HCT116 (cell line): ENCODE data around the gene COG8. TPM values are rescaled to one million over a fixed set of nuclear protein-coding genes. Genes with fewer than 3 reads are reported as not detected.

Source experiments
- ATAC-seq: fragments of 200-7000 bp; cut with Tn5 transposase; 2 replicates; pipeline ENCODE4 v1.9.1; 2020; ENCODE audit warnings: mild to moderate bottlenecking, moderate library complexity
- BruUV-seq: library from RNA; stranded (reverse); fragments of 400-500 nt; replicated peaks from 2 replicates; lab custom pipeline; 2021; lab: Mats Ljungman, UMichigan
- CTCF ChIA-PET: fragments of 300-600 bp; sonication (Branson Sonifier 250); formaldehyde crosslinking; loops from one replicate; lab custom pipeline; 2021; ENCODE audit warnings: antibody characterized with exemption; lab: Charles Lee
- POLR2A ChIA-PET: fragments of 300-600, 350-600 bp; sonication (Branson Sonifier 250); formaldehyde crosslinking; loops from one replicate; lab custom pipeline; 2021; ENCODE audit warnings: antibody characterized with exemption; lab: Charles Lee
- RAD21 ChIA-PET, 2 experiments: fragments of 300-600 bp; sonication (Branson Sonifier 250); formaldehyde crosslinking; loops; one replicate each; lab custom pipeline; 2023; ENCODE audit warnings: low total read pairs in 2 of 2; ENCODE audit not compliant: uncharacterized antibody in 2 of 2, unreplicated experiment in 2 of 2, low non-redundant PET in 1 of 2; lab: Charles Lee
- DNase-seq: peaks from one replicate; pipeline ENCODE4 v3.0.0-alpha.2; 2010; ENCODE audit warnings: low read depth, low spot score
- H2AFZ ChIP-seq: fragments of 200-600 bp; shearing (Covaris generic), sonication (generic); 2 replicates; pipeline ENCODE4 v1.6.1; 2017; ENCODE audit warnings: low read depth, mixed run types, mixed read lengths, antibody characterized with exemption, low read length; ENCODE audit not compliant: poor library complexity, severe bottlenecking
- H3K27ac ChIP-seq: 2 replicates; pipeline ENCODE4 v1.5.1; 2012; ENCODE audit warnings: low read depth, low read length
- H3K27me3 ChIP-seq: fragments of 200-600 bp; sonication (generic); 2 replicates; pipeline ENCODE4 v1.6.1; 2016; ENCODE audit warnings: mixed run types, low read length, mixed read lengths; ENCODE audit not compliant: insufficient read depth
- H3K36me3 ChIP-seq, 2 experiments: fragments of 200-500 bp in 1 of 2; fragments of 200-600 bp in 1 of 2; sonication (Bioruptor generic) in 1 of 2; sonication (generic) in 1 of 2; 2 replicates each; pipeline versions ENCODE4 v1.5.1 to v1.6.1; 2014 to 2016; ENCODE audit warnings: low read length in 2 of 2, inconsistent platforms in 1 of 2, mixed read lengths in 1 of 2, mixed run types in 1 of 2; ENCODE audit not compliant: insufficient read depth in 2 of 2, control insufficient read depth in 1 of 2
- H3K4me1 ChIP-seq, 2 experiments: fragments of 200-600 bp in 1 of 2; sonication (generic) in 1 of 2; 2 replicates each; pipeline versions ENCODE4 v1.5.1 to v1.6.1; 2012 to 2017; ENCODE audit warnings: low read length in 2 of 2, inconsistent platforms in 1 of 2, mild to moderate bottlenecking in 1 of 2, mixed read lengths in 1 of 2, mixed run types in 1 of 2, moderate library complexity in 1 of 2; ENCODE audit not compliant: insufficient read depth in 2 of 2, control insufficient read depth in 1 of 2
- H3K4me2 ChIP-seq: fragments of 200-600 bp; sonication (generic); 2 replicates; pipeline ENCODE4 v1.6.1; 2017; ENCODE audit warnings: mixed run types, low read length, mixed read lengths
- H3K4me3 ChIP-seq, 2 experiments: fragments of 200-600 bp in 1 of 2; sonication (generic) in 1 of 2; replicated peaks in 1 of 2; 2 replicates each; pipeline ENCODE4 v1.5.1; 2011 to 2016; ENCODE audit warnings: low read length in 2 of 2, control low read depth in 1 of 2, low read depth in 1 of 2, mild to moderate bottlenecking in 1 of 2, mixed read lengths in 1 of 2, mixed run types in 1 of 2
- H3K79me2 ChIP-seq: fragments of 200-600 bp; sonication (generic); 2 replicates; pipeline ENCODE4 v1.6.1; 2017; ENCODE audit warnings: mild to moderate bottlenecking, mixed run types, low read length, moderate library complexity, mixed read lengths; ENCODE audit not compliant: insufficient read depth
- H3K9ac ChIP-seq: fragments of 200-600 bp; sonication (generic); 2 replicates; pipeline ENCODE4 v1.6.1; 2016; ENCODE audit warnings: low read length, mixed read lengths
- H3K9me2 ChIP-seq: fragments of 200-600 bp; sonication (generic), shearing (Covaris generic); 2 replicates; pipeline ENCODE4 v1.6.1; 2017; ENCODE audit warnings: mixed run types, mild to moderate bottlenecking, moderate library complexity; ENCODE audit not compliant: insufficient read depth
- H3K9me3 ChIP-seq, 2 experiments: fragments of 200-500 bp in 1 of 2; fragments of 200-600 bp in 1 of 2; sonication (Bioruptor generic) in 1 of 2; sonication (generic) in 1 of 2; 2 replicates each; pipeline ENCODE4 v1.6.1; 2014 to 2017; ENCODE audit warnings: low read length in 2 of 2, mixed read lengths in 2 of 2, inconsistent platforms in 1 of 2, low read depth in 1 of 2, mild to moderate bottlenecking in 1 of 2, mixed run types in 1 of 2, moderate library complexity in 1 of 2; ENCODE audit not compliant: control insufficient read depth in 1 of 2, insufficient read depth in 1 of 2
- H4K20me1 ChIP-seq: fragments of 200-600 bp; sonication (generic), shearing (Covaris generic); 2 replicates; pipeline ENCODE4 v1.6.1; 2017; ENCODE audit warnings: mixed run types, mild to moderate bottlenecking, moderate library complexity; ENCODE audit not compliant: insufficient read depth
- ATF3 ChIP-seq: IDR thresholded peaks from 2 replicates; pipeline ENCODE4 v1.6.1; 2012
- CBX3 ChIP-seq: IDR thresholded peaks from 2 replicates; pipeline ENCODE4 v1.6.1; 2012; ENCODE audit warnings: low read depth
- CEBPB ChIP-seq: IDR thresholded peaks from 2 replicates; pipeline ENCODE4 v1.6.1; 2012; ENCODE audit warnings: low read depth
- EGR1 ChIP-seq: IDR thresholded peaks from 2 replicates; pipeline ENCODE4 v1.6.1; 2012; ENCODE audit warnings: low read depth
- ELF1 ChIP-seq: IDR thresholded peaks from 2 replicates; pipeline ENCODE4 v1.6.1; 2012; ENCODE audit warnings: low read depth, borderline replicate concordance
- EZH2phosphoT487 ChIP-seq: fragments of 200-600 bp; IDR thresholded peaks from 2 replicates; pipeline ENCODE4 v1.6.1; 2018; ENCODE audit warnings: antibody characterized with exemption, borderline replicate concordance
- FOSL1 ChIP-seq: IDR thresholded peaks from 2 replicates; pipeline ENCODE4 v1.6.1; 2012; ENCODE audit warnings: low read depth
- JUND ChIP-seq: IDR thresholded peaks from 2 replicates; pipeline ENCODE4 v1.6.1; 2012
- POLR2A ChIP-seq: IDR thresholded peaks from 2 replicates; pipeline ENCODE4 v1.7.0; 2011; ENCODE audit warnings: borderline replicate concordance; ENCODE audit not compliant: insufficient read depth, insufficient read length; ENCODE audit errors: extremely low read depth
- SP1 ChIP-seq: IDR thresholded peaks from 2 replicates; pipeline ENCODE4 v1.6.1; 2012; ENCODE audit warnings: low read depth
- SRF ChIP-seq: IDR thresholded peaks from 2 replicates; pipeline ENCODE4 v1.6.1; 2012; ENCODE audit warnings: low read depth
- TCF7L2 ChIP-seq: IDR thresholded peaks from 2 replicates; pipeline ENCODE4 v1.7.0; 2011; ENCODE audit warnings: borderline replicate concordance, inconsistent platforms; ENCODE audit not compliant: insufficient read depth, insufficient read length; ENCODE audit errors: extremely low read depth
- YY1 ChIP-seq: IDR thresholded peaks from 2 replicates; pipeline ENCODE4 v1.6.1; 2011; ENCODE audit warnings: low read length, low read depth, moderate library complexity, mild to moderate bottlenecking; ENCODE audit not compliant: insufficient replicate concordance; ENCODE audit errors: extremely low read depth
- ZBTB33 ChIP-seq: IDR thresholded peaks from 2 replicates; pipeline ENCODE4 v1.6.1; 2011; ENCODE audit warnings: mild to moderate bottlenecking, low read length, moderate library complexity; ENCODE audit not compliant: insufficient replicate concordance; ENCODE audit errors: extremely low read depth
- ZFX ChIP-seq: fragments of 450-650 bp; IDR thresholded peaks from 2 replicates; pipeline ENCODE4 v1.6.1; 2017
- intact Hi-C: fragments of 100-400 bp; cut with micrococcal nuclease; formaldehyde crosslinking; loops from 2 replicates; pipeline ENCODE4 v1.10.0; 2022
- total RNA-seq: library from RNA; stranded (reverse); gene quantifications from one replicate; pipeline ENCODE4 v1.2.1, GENCODE V29; 2021; ENCODE audit not compliant: unreplicated experiment
- TF ChIP-seq, protein P1 (sequence below): IDR thresholded peaks from 2 replicates; pipeline ENCODE4 v1.6.1; 2012

Gene COG8
- total RNA-seq, 1 experiment from 2014 or later = 50.3 TPM

GRCh38 chr16:69371564-69371963 is 32.2 kb upstream of the COG8 start:
- Histone ChIP-seq H3K4me2 (no peak overlapping the region), H3K27ac (no peak overlapping the region), H3K79me2 (peaks cover 60% of the 10 kb centered on the region), H4K20me1 (peaks cover 9% of the 10 kb centered on the region; the same call in 1 of the 2 replicates), H3K9me3 (no peaks in the 10 kb centered on the region), H3K9ac (no peak overlapping the region), H3K4me3 (no peak overlapping the region), H2AFZ (no peak overlapping the region), H3K4me1 (no peaks in the 10 kb centered on the region), H3K9me2 (no peaks in the 10 kb centered on the region), H3K27me3 (no peaks in the 10 kb centered on the region), H3K36me3 (peaks cover 62 to 74% of the 10 kb centered on the region in 2 experiments)
- CTCF ChIA-PET = no interaction called here
- intact Hi-C loops = no loop called here
- BruUV-seq = no TSS peak
- TF ChIP-seq ZBTB33 (no peak), ATF3 (no peak), ZFX (no peak), JUND (no peak), TCF7L2 (no peak), EZH2phosphoT487 (no peak), EGR1 (no peak), SP1 (no peak), POLR2A (no peak), CBX3 (no peak), ELF1 (no peak), CEBPB (no peak), FOSL1 (no peak), SRF (no peak), YY1 (no peak)
- TF ChIP-seq, protein P1, sequence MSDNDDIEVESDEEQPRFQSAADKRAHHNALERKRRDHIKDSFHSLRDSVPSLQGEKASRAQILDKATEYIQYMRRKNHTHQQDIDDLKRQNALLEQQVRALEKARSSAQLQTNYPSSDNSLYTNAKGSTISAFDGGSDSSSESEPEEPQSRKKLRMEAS = no peak
- RAD21 ChIA-PET = no interaction called here
- no peak for DNase-seq
- POLR2A ChIA-PET = no interaction called here
- ATAC-seq = no peak
